HCT116 (cell line): ENCODE measurements around the gene FAM76B. TPM values are rescaled to one million over a fixed set of nuclear protein-coding genes. Genes with fewer than 3 reads are reported as not detected.

Experiments used
- ATAC-seq: fragments of 200-7000 bp; cut with Tn5 transposase; 2 replicates; pipeline ENCODE4 v1.9.1; 2020; ENCODE audit warnings: mild to moderate bottlenecking, moderate library complexity
- BruUV-seq: library from RNA; stranded (reverse); fragments of 400-500 nt; replicated peaks from 2 replicates; lab custom pipeline; 2021; lab: Mats Ljungman, UMichigan
- CTCF ChIA-PET: fragments of 300-600 bp; sonication (Branson Sonifier 250); formaldehyde crosslinking; loops from one replicate; lab custom pipeline; 2021; ENCODE audit warnings: antibody characterized with exemption; lab: Charles Lee
- POLR2A ChIA-PET: fragments of 300-600, 350-600 bp; sonication (Branson Sonifier 250); formaldehyde crosslinking; loops from one replicate; lab custom pipeline; 2021; ENCODE audit warnings: antibody characterized with exemption; lab: Charles Lee
- RAD21 ChIA-PET, 2 experiments: fragments of 300-600 bp; sonication (Branson Sonifier 250); formaldehyde crosslinking; loops; one replicate each; lab custom pipeline; 2023; ENCODE audit warnings: low total read pairs in 2 of 2; ENCODE audit not compliant: uncharacterized antibody in 2 of 2, unreplicated experiment in 2 of 2, low non-redundant PET in 1 of 2; lab: Charles Lee
- DNase-seq: peaks from one replicate; pipeline ENCODE4 v3.0.0-alpha.2; 2010; ENCODE audit warnings: low read depth, low spot score
- H2AFZ ChIP-seq: fragments of 200-600 bp; shearing (Covaris generic), sonication (generic); 2 replicates; pipeline ENCODE4 v1.6.1; 2017; ENCODE audit warnings: low read depth, mixed run types, mixed read lengths, antibody characterized with exemption, low read length; ENCODE audit not compliant: poor library complexity, severe bottlenecking
- H3K27ac ChIP-seq: 2 replicates; pipeline ENCODE4 v1.5.1; 2012; ENCODE audit warnings: low read depth, low read length
- H3K27me3 ChIP-seq: fragments of 200-600 bp; sonication (generic); 2 replicates; pipeline ENCODE4 v1.6.1; 2016; ENCODE audit warnings: mixed run types, low read length, mixed read lengths; ENCODE audit not compliant: insufficient read depth
- H3K36me3 ChIP-seq, 2 experiments: fragments of 200-500 bp in 1 of 2; fragments of 200-600 bp in 1 of 2; sonication (Bioruptor generic) in 1 of 2; sonication (generic) in 1 of 2; 2 replicates each; pipeline versions ENCODE4 v1.5.1 to v1.6.1; 2014 to 2016; ENCODE audit warnings: low read length in 2 of 2, inconsistent platforms in 1 of 2, mixed read lengths in 1 of 2, mixed run types in 1 of 2; ENCODE audit not compliant: insufficient read depth in 2 of 2, control insufficient read depth in 1 of 2
- H3K4me1 ChIP-seq, 2 experiments: fragments of 200-600 bp in 1 of 2; sonication (generic) in 1 of 2; 2 replicates each; pipeline versions ENCODE4 v1.5.1 to v1.6.1; 2012 to 2017; ENCODE audit warnings: low read length in 2 of 2, inconsistent platforms in 1 of 2, mild to moderate bottlenecking in 1 of 2, mixed read lengths in 1 of 2, mixed run types in 1 of 2, moderate library complexity in 1 of 2; ENCODE audit not compliant: insufficient read depth in 2 of 2, control insufficient read depth in 1 of 2
- H3K4me2 ChIP-seq: fragments of 200-600 bp; sonication (generic); 2 replicates; pipeline ENCODE4 v1.6.1; 2017; ENCODE audit warnings: mixed run types, low read length, mixed read lengths
- H3K4me3 ChIP-seq, 2 experiments: fragments of 200-600 bp in 1 of 2; sonication (generic) in 1 of 2; replicated peaks in 1 of 2; 2 replicates each; pipeline ENCODE4 v1.5.1; 2011 to 2016; ENCODE audit warnings: low read length in 2 of 2, control low read depth in 1 of 2, low read depth in 1 of 2, mild to moderate bottlenecking in 1 of 2, mixed read lengths in 1 of 2, mixed run types in 1 of 2
- H3K79me2 ChIP-seq: fragments of 200-600 bp; sonication (generic); 2 replicates; pipeline ENCODE4 v1.6.1; 2017; ENCODE audit warnings: mild to moderate bottlenecking, mixed run types, low read length, moderate library complexity, mixed read lengths; ENCODE audit not compliant: insufficient read depth
- H3K9ac ChIP-seq: fragments of 200-600 bp; sonication (generic); 2 replicates; pipeline ENCODE4 v1.6.1; 2016; ENCODE audit warnings: low read length, mixed read lengths
- H3K9me2 ChIP-seq: fragments of 200-600 bp; sonication (generic), shearing (Covaris generic); 2 replicates; pipeline ENCODE4 v1.6.1; 2017; ENCODE audit warnings: mixed run types, mild to moderate bottlenecking, moderate library complexity; ENCODE audit not compliant: insufficient read depth
- H3K9me3 ChIP-seq, 2 experiments: fragments of 200-500 bp in 1 of 2; fragments of 200-600 bp in 1 of 2; sonication (Bioruptor generic) in 1 of 2; sonication (generic) in 1 of 2; 2 replicates each; pipeline ENCODE4 v1.6.1; 2014 to 2017; ENCODE audit warnings: low read length in 2 of 2, mixed read lengths in 2 of 2, inconsistent platforms in 1 of 2, low read depth in 1 of 2, mild to moderate bottlenecking in 1 of 2, mixed run types in 1 of 2, moderate library complexity in 1 of 2; ENCODE audit not compliant: control insufficient read depth in 1 of 2, insufficient read depth in 1 of 2
- H4K20me1 ChIP-seq: fragments of 200-600 bp; sonication (generic), shearing (Covaris generic); 2 replicates; pipeline ENCODE4 v1.6.1; 2017; ENCODE audit warnings: mixed run types, mild to moderate bottlenecking, moderate library complexity; ENCODE audit not compliant: insufficient read depth
- CBX3 ChIP-seq: IDR thresholded peaks from 2 replicates; pipeline ENCODE4 v1.6.1; 2012; ENCODE audit warnings: low read depth
- ELF1 ChIP-seq: IDR thresholded peaks from 2 replicates; pipeline ENCODE4 v1.6.1; 2012; ENCODE audit warnings: low read depth, borderline replicate concordance
- EZH2 ChIP-seq: fragments of 200-600 bp; sonication (generic); IDR thresholded peaks from 2 replicates; pipeline ENCODE4 v1.6.1; 2017; ENCODE audit warnings: antibody characterized with exemption, mixed run types
- EZH2phosphoT487 ChIP-seq: fragments of 200-600 bp; IDR thresholded peaks from 2 replicates; pipeline ENCODE4 v1.6.1; 2018; ENCODE audit warnings: antibody characterized with exemption, borderline replicate concordance
- FOSL1 ChIP-seq: IDR thresholded peaks from 2 replicates; pipeline ENCODE4 v1.6.1; 2012; ENCODE audit warnings: low read depth
- POLR2A ChIP-seq: IDR thresholded peaks from 2 replicates; pipeline ENCODE4 v1.7.0; 2011; ENCODE audit warnings: borderline replicate concordance; ENCODE audit not compliant: insufficient read depth, insufficient read length; ENCODE audit errors: extremely low read depth
- RAD21 ChIP-seq: IDR thresholded peaks from 2 replicates; pipeline ENCODE4 v1.6.1; 2012; ENCODE audit warnings: low read depth, mild to moderate bottlenecking
- SIN3A ChIP-seq: IDR thresholded peaks from 2 replicates; pipeline ENCODE4 v1.6.1; 2012; ENCODE audit warnings: low read depth
- SP1 ChIP-seq: IDR thresholded peaks from 2 replicates; pipeline ENCODE4 v1.6.1; 2012; ENCODE audit warnings: low read depth
- SRF ChIP-seq: IDR thresholded peaks from 2 replicates; pipeline ENCODE4 v1.6.1; 2012; ENCODE audit warnings: low read depth
- TCF7L2 ChIP-seq: IDR thresholded peaks from 2 replicates; pipeline ENCODE4 v1.7.0; 2011; ENCODE audit warnings: borderline replicate concordance, inconsistent platforms; ENCODE audit not compliant: insufficient read depth, insufficient read length; ENCODE audit errors: extremely low read depth
- YY1 ChIP-seq: IDR thresholded peaks from 2 replicates; pipeline ENCODE4 v1.6.1; 2011; ENCODE audit warnings: low read length, low read depth, moderate library complexity, mild to moderate bottlenecking; ENCODE audit not compliant: insufficient replicate concordance; ENCODE audit errors: extremely low read depth
- ZNF274 ChIP-seq: fragments of 200-500 bp; sonication (Bioruptor generic); IDR thresholded peaks from 2 replicates; pipeline ENCODE4 v1.6.1; 2014; ENCODE audit warnings: mild to moderate bottlenecking, low read depth, low read length, inconsistent platforms
- intact Hi-C: fragments of 100-400 bp; cut with micrococcal nuclease; formaldehyde crosslinking; loops from 2 replicates; pipeline ENCODE4 v1.10.0; 2022
- total RNA-seq: library from RNA; stranded (reverse); gene quantifications from one replicate; pipeline ENCODE4 v1.2.1, GENCODE V29; 2021; ENCODE audit not compliant: unreplicated experiment
- TF ChIP-seq, protein P1 (sequence below), 3 experiments: fragments of 200-600 bp in 1 of 3; sonication (generic) in 1 of 3; IDR thresholded peaks in 2 of 3; conservative IDR thresholded peaks in 1 of 3; 2 replicates each; pipeline ENCODE4 v1.5.1; 2012 to 2017; ENCODE audit warnings: low read depth in 2 of 3, low read length in 2 of 3, antibody characterized with exemption in 1 of 3, borderline replicate concordance in 1 of 3, control low read depth in 1 of 3, mild to moderate bottlenecking in 1 of 3, mixed read lengths in 1 of 3, mixed run types in 1 of 3, moderate library complexity in 1 of 3; ENCODE audit not compliant: insufficient read depth in 1 of 3
- TF ChIP-seq, protein P2 (sequence below): IDR thresholded peaks from 2 replicates; pipeline ENCODE4 v1.6.1; 2011; ENCODE audit warnings: mild to moderate bottlenecking, low read length, moderate library complexity; ENCODE audit not compliant: insufficient replicate concordance; ENCODE audit errors: extremely low read depth

FAM76B gene
- total RNA-seq, 1 experiment from 2014 or later = 27.5 TPM

GRCh38 chr11:95727111-95727510 lies 62.5 kb downstream of the FAM76B start:
- RAD21 ChIA-PET = no interaction called here
- POLR2A ChIA-PET = no interaction called here
- CTCF ChIA-PET = no interaction called here
- H3K36me3 ChIP-seq = no peaks in the 10 kb centered on the region
- H3K4me2 ChIP-seq = no peak overlapping the region
- no peak overlapping the region for H2AFZ ChIP-seq
- no peaks in the 10 kb centered on the region for H4K20me1 ChIP-seq
- intact Hi-C loops = no loop called here
- H3K9me2 ChIP-seq = no peaks in the 10 kb centered on the region
- H3K9me3 ChIP-seq = no peaks in the 10 kb centered on the region
- H3K9ac ChIP-seq = no peak overlapping the region
- ATAC-seq = no peak
- no TSS peak for BruUV-seq
- no peaks in the 10 kb centered on the region for H3K4me1 ChIP-seq
- no peak for DNase-seq
- TF ChIP-seq POLR2A (no peak), EZH2 (no peak), SIN3A (no peak), CBX3 (no peak), EZH2phosphoT487 (no peak), ELF1 (no peak), ZNF274 (no peak)
- TF ChIP-seq, protein P1, sequence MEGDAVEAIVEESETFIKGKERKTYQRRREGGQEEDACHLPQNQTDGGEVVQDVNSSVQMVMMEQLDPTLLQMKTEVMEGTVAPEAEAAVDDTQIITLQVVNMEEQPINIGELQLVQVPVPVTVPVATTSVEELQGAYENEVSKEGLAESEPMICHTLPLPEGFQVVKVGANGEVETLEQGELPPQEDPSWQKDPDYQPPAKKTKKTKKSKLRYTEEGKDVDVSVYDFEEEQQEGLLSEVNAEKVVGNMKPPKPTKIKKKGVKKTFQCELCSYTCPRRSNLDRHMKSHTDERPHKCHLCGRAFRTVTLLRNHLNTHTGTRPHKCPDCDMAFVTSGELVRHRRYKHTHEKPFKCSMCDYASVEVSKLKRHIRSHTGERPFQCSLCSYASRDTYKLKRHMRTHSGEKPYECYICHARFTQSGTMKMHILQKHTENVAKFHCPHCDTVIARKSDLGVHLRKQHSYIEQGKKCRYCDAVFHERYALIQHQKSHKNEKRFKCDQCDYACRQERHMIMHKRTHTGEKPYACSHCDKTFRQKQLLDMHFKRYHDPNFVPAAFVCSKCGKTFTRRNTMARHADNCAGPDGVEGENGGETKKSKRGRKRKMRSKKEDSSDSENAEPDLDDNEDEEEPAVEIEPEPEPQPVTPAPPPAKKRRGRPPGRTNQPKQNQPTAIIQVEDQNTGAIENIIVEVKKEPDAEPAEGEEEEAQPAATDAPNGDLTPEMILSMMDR (IDR thresholded peaks at IDR 0.05 in 2 of 3, conservative IDR thresholded peaks at IDR 0.05 in 1 of 3; ENCODE audit: borderline replicate concordance in 1 of 3, insufficient read depth in 1 of 3, low read depth in 2 of 3, low read length in 2 of 3) = no peak
- no peaks in the 10 kb centered on the region for H3K79me2 ChIP-seq
- no peak overlapping the region for H3K4me3 ChIP-seq
- H3K27ac ChIP-seq = no peak overlapping the region
- H3K27me3 ChIP-seq = peaks cover 6% of the 10 kb centered on the region; the same call in 1 of the 2 replicates

DNA sequence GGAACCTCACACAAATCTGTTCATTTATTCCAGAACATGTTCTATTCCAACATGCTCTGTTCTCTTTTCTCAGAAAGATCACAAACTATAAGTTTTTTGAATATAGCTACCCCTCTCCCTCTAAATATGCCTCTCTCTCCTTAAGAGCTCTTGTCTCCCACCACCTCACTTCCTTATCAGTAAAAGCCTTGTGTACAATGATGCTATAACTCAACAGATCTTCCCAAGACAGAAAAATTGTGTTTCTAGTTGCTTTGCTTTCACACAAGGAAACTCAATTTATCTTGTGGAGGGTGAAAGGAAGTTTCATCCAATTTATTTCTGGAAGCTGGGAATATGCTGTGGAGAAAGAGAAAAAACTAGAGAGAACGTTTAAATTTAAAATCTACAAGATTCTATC lies 64.4 kb downstream of the FAM76B start:
- no peaks in the 10 kb centered on the region for H3K79me2 ChIP-seq
- ChIA-PET CTCF (interaction anchor here (2.0 kb wide), 1 partner anchor 20 kb away, joined by 7 read pairs; no protein-coding TSS in a partner anchor), POLR2A (no interaction called here), RAD21 (no interaction called here)
- DNase-seq (no peak), ATAC-seq (no peak)
- no peak overlapping the region for H3K4me2 ChIP-seq
- H3K9me3 ChIP-seq = no peaks in the 10 kb centered on the region
- H3K36me3 ChIP-seq = no peaks in the 10 kb centered on the region
- no peak overlapping the region for H3K9ac ChIP-seq
- no peaks in the 10 kb centered on the region for H4K20me1 ChIP-seq
- H3K4me1 ChIP-seq = no peaks in the 10 kb centered on the region
- no peak overlapping the region for H2AFZ ChIP-seq
- no TSS peak for BruUV-seq
- H3K4me3 ChIP-seq = no peak overlapping the region
- H3K27me3 ChIP-seq = no peaks in the 10 kb centered on the region
- H3K9me2 ChIP-seq = no peaks in the 10 kb centered on the region
- no peak overlapping the region for H3K27ac ChIP-seq
- intact Hi-C loops = no loop called here
- TF ChIP-seq, protein P2, sequence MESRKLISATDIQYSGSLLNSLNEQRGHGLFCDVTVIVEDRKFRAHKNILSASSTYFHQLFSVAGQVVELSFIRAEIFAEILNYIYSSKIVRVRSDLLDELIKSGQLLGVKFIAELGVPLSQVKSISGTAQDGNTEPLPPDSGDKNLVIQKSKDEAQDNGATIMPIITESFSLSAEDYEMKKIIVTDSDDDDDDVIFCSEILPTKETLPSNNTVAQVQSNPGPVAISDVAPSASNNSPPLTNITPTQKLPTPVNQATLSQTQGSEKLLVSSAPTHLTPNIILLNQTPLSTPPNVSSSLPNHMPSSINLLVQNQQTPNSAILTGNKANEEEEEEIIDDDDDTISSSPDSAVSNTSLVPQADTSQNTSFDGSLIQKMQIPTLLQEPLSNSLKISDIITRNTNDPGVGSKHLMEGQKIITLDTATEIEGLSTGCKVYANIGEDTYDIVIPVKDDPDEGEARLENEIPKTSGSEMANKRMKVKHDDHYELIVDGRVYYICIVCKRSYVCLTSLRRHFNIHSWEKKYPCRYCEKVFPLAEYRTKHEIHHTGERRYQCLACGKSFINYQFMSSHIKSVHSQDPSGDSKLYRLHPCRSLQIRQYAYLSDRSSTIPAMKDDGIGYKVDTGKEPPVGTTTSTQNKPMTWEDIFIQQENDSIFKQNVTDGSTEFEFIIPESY = no peak
- TF ChIP-seq FOSL1 = no peak
- no peak for TF ChIP-seq CBX3
- no peak for TF ChIP-seq SP1
- TF ChIP-seq, protein P1 (IDR thresholded peaks at IDR 0.05 in 2 of 3, conservative IDR thresholded peaks at IDR 0.05 in 1 of 3; ENCODE audit: borderline replicate concordance in 1 of 3, insufficient read depth in 1 of 3, low read depth in 2 of 3, low read length in 2 of 3) = no peak
- TF ChIP-seq YY1 = no peak
- no peak for TF ChIP-seq SRF
- no peak for TF ChIP-seq TCF7L2
- no peak for TF ChIP-seq EZH2
- TF ChIP-seq RAD21 = no peak
